ENCODE results near the gene SYPL2.

The SYPL2 gene

GRCh38 chr1:109492779-109493178, 26.4 kb downstream of the SYPL2 start:
- DNase-seq (ENCODE audit: low spot score): no peak

- DNase-seq (ENCODE audit: low spot score): no peak
Observed at GRCh38 chr1:109493227-109493626, 26.9 kb downstream of the SYPL2 start.

- DNase-seq (ENCODE audit: low spot score): peak; percentile 94
Observed at GRCh38 chr1:109493805-109494539, 27.6 kb downstream of the SYPL2 start, which contains the start of gene CYB561D1. CYB561D1 (plus strand) TSS chr1:109494094; CDS start chr1:109494140, 46 bp downstream.

GRCh38 chr1:109495738-109496137, 29.4 kb downstream of the SYPL2 start:
- DNase-seq (ENCODE audit: low spot score): no peak

GRCh38 chr1:109497449-109498160, 31.3 kb downstream of the SYPL2 start:
- no peak for DNase-seq (ENCODE audit: low spot score)

- no peak for DNase-seq (ENCODE audit: low spot score)
Observed at GRCh38 chr1:109498161-109498801, 31.9 kb downstream of the SYPL2 start.

- DNase-seq (ENCODE audit: low spot score): no peak
Observed at GRCh38 chr1:109499081-109499480, 32.7 kb downstream of the SYPL2 start.

- no peak for DNase-seq (ENCODE audit: low spot score)
Observed at GRCh38 chr1:109499661-109500536, 33.6 kb downstream of the SYPL2 start.

- DNase-seq (ENCODE audit: low spot score): no peak
Observed at GRCh38 chr1:109500941-109501381, 34.6 kb downstream of the SYPL2 start.

GRCh38 chr1:109501644-109502363, 35.5 kb downstream of the SYPL2 start:
- DNase-seq (ENCODE audit: low spot score): no peak

GRCh38 chr1:109502364-109502851, 36.1 kb downstream of the SYPL2 start:
- DNase-seq (ENCODE audit: low spot score): no peak

GRCh38 chr1:109503935-109504334, 37.6 kb downstream of the SYPL2 start:
- DNase-seq (ENCODE audit: low spot score): no peak

- DNase-seq (ENCODE audit: low spot score): no peak
Observed at GRCh38 chr1:109504974-109505373, 38.6 kb downstream of the SYPL2 start.

GRCh38 chr1:109508001-109508872, 41.9 kb downstream of the SYPL2 start:
- no peak for DNase-seq (ENCODE audit: low spot score)

- no peak for DNase-seq (ENCODE audit: low spot score)
Observed at GRCh38 chr1:109508873-109509175, 42.5 kb downstream of the SYPL2 start.

- DNase-seq (ENCODE audit: low spot score): peak; percentile 81
Observed at GRCh38 chr1:109509176-109510134, 43.1 kb downstream of the SYPL2 start, which contains the start of gene AMIGO1. AMIGO1 (minus strand) TSS chr1:109509727; CDS start chr1:109508912, 815 bp downstream.

GRCh38 chr1:109513110-109513710, 46.9 kb downstream of the SYPL2 start:
- no peak for DNase-seq (ENCODE audit: low spot score)

GRCh38 chr1:109514846-109515245, 48.5 kb downstream of the SYPL2 start:
- no peak for DNase-seq (ENCODE audit: low spot score)
